Measurements from ENCODE around the gene LGMN. TPM values are rescaled to one million over a fixed set of nuclear protein-coding genes. Genes with fewer than 3 reads are reported as not detected.

Gene LGMN
- total RNA-seq, 1 donor from 2014 or later, result 27.4 TPM

GRCh38 chr14:92724516-92725340, 23.7 kb downstream of the LGMN start:
- ATAC-seq, result no peak

GRCh38 chr14:92719890-92720323, 28.5 kb downstream of the LGMN start:
- ATAC-seq, result peak; percentile 41

- ATAC-seq, result no peak
Observed at GRCh38 chr14:92719421-92719820, 29.0 kb downstream of the LGMN start.

GRCh38 chr14:92718664-92719063, 29.8 kb downstream of the LGMN start:
- ATAC-seq, result no peak

- no peak for ATAC-seq
Observed at GRCh38 chr14:92717571-92718042, 30.8 kb downstream of the LGMN start.

- ATAC-seq, result no peak
Observed at GRCh38 chr14:92716131-92716530, 32.3 kb downstream of the LGMN start.

- peak; percentile 70 for ATAC-seq
Observed at GRCh38 chr14:92714739-92715307, 33.6 kb downstream of the LGMN start.

GRCh38 chr14:92712654-92713051, 35.8 kb downstream of the LGMN start:
- ATAC-seq, result no peak

- ATAC-seq, result no peak
Observed at GRCh38 chr14:92711976-92712653, 36.3 kb downstream of the LGMN start.

- no peak for ATAC-seq
Observed at GRCh38 chr14:92710001-92710341, 38.5 kb downstream of the LGMN start.

GRCh38 chr14:92709340-92710000, 39.0 kb downstream of the LGMN start:
- no peak for ATAC-seq

GRCh38 chr14:92706386-92706785, 42.0 kb downstream of the LGMN start:
- ATAC-seq, result no peak

- no peak for ATAC-seq
Observed at GRCh38 chr14:92704821-92705220, 43.6 kb downstream of the LGMN start.

- peak; percentile 53 for ATAC-seq
Observed at GRCh38 chr14:92704036-92704804, 44.2 kb downstream of the LGMN start.

- no peak for ATAC-seq
Observed at GRCh38 chr14:92703516-92703915, 44.9 kb downstream of the LGMN start.

- ATAC-seq, result no peak
Observed at GRCh38 chr14:92702441-92702918, 45.9 kb downstream of the LGMN start.

GRCh38 chr14:92701826-92702225, 46.6 kb downstream of the LGMN start:
- no peak for ATAC-seq

- no peak for ATAC-seq
Observed at GRCh38 chr14:92698393-92698792, 50.0 kb downstream of the LGMN start.

- ATAC-seq, result no peak
Observed at GRCh38 chr14:92696366-92696765, 52.1 kb downstream of the LGMN start.

- ATAC-seq, result no peak
Observed at GRCh38 chr14:92695562-92695961, 52.9 kb downstream of the LGMN start.

- no peak for ATAC-seq
Observed at GRCh38 chr14:92694807-92695206, 53.6 kb downstream of the LGMN start.
